ENCODE results near the gene CAMKV.
A peak's percentile ranks its signal among the peaks of the same experiment; 100 is the strongest.
"Not testable (repeated sequence)": the region's sequence is repeated elsewhere in the genome, so short reads cannot be mapped to it uniquely, and the experiment has no call there.

The CAMKV gene

DNA sequence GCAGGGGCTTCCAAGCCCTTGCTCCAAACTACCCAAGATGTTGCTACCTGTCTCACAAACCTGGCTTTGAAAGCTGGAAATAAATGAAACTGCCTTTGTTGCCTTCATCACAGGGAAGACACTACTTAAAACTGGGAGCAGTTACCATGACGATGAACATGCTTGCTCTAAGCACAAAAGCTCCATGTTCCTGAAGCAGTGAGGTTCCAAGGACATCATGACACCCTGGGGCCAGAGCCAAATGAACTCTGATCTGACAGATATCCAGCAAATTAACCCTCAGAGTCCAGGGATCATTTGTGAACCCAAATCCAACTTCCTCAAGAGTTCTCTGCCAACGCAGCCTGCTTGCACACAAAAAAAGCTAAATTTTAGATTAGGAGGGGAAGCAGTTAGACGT is 24.0 kb downstream of the CAMKV start:
- DNase-seq = no peak

DNA sequence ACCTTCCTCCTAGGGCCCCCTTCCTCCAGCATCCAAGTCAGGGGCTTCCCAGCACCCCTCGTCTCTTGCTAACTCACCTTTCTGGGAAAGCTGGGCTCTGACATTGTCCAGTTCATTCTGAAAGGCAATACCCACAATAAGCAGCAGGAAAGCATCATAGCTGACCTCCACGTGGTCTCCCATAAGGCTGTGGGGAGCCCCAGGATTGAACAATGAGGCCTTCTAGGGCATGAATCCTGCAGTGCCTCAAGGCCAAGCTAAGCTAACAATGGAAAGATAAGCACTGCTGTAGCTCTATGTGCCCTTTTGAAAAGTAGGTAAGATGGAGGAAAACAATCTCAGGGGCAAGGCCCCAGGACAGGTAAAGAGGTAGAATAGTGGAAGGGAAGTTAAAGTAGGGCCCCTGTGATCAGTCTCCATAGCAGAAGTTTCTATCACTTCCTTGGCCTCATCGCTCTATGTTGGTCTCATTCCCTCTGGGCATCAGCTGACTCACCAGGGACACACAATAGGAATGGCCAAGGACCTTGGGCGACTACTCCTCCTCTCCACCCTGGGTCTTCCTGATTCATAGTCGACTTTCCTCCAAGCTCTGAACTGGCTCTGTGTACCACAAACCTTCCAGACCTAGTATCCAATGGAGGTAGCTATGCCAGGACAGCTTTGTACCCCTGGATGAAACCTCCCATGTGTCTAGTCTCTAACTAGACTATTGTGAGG is 25.1 kb downstream of the CAMKV start:
- no peak for DNase-seq

DNA sequence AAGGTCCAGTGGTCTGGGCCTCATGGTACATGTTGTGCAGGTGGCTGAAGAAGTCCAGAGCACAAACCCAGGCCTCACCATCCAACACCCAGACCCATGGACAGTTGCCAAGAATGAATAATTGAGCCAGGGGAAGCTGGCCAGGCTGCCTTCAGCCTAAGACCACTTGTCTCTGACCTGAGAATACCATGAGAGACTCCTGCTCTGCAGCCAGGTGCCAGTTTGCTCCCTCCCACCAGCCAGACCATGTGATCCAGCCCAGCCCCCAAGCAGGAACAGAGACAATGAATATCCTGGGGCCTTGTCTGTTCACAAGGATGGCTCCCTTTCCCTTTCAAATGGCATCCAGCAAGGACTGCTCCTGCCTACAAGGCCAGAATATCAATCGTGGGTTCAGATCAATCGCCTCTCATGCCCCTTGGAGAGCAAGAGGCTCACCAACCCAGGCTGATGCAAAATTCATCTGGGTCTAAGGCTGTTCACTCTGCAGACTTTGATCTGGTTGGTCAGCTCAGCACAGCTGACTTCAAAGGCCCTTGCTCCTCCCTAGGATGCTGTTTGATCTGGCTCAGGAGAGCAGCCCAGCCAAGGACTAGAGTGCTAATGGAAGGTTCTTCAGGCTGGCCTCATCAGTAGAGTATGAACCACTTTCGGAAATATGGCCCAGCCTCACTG is 26.7 kb downstream of the CAMKV start:
- DNase-seq = no peak

DNA sequence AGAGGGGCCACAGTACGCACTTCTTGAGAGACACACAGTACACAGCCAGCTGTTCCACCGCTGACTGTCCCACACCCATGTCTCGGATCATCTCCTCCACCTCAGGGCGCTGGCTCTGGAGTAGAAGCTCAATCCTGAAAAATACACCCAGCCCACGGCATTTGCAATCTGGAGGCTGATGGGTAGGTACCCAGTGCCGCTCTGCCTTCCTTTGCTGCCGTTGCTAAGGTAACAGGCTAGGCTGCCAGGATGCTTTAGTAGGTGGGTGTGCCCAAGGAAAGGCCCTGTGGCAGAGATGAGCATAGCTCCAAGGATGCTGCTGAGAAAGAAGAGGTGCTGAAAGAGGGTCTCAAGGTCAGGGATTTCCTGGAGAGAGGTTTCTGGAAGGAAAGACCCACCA is 27.9 kb downstream of the CAMKV start:
- DNase-seq = no peak

DNA sequence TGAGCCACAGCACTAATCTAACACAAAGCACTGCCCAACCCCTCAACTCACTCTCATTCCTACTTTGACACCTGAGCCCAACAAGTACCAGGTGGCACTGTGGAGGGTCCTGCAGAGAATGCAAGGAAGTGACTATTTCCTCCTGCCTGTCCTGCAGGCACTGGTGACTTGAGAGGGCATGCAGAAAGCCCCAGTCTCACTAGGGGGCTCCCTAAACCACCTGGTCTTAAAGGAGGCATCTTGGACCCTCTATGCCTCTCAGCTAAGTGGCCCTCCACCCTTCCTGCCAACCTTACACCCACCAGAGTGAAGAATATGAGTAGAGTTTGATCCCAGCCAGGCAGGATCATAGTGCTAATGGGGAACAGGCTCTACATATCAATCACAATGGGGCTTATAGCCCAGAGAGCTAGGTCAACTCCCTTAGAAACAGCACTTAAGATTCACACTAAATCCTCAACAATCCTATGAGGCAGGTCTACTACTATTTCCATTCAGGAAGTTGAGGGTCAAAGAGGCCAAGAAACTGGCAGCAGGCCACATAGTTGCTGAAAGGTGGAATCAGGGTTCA is 28.5 kb downstream of the CAMKV start:
- DNase-seq = peak; percentile 19

DNA sequence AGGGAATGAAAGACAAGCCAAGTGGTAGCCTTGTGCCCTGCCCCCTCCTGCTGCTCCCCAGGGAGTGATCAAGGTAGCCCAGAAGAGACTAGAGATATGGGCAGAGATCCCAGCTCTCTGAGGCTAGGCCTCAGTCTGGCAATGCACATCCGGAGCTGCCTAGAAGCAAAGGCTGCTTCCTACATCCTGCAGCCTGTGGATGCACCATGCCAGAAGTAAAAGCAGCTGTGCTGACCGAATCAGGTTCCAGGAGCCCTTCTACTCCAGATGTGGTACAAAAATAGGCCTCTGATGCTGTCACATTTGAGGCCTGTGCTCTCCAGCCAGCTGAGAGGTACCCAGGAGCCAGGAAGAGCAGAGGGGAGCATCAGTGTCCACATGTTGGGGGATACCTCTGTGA is 29.3 kb downstream of the CAMKV start:
- no peak for DNase-seq

DNA sequence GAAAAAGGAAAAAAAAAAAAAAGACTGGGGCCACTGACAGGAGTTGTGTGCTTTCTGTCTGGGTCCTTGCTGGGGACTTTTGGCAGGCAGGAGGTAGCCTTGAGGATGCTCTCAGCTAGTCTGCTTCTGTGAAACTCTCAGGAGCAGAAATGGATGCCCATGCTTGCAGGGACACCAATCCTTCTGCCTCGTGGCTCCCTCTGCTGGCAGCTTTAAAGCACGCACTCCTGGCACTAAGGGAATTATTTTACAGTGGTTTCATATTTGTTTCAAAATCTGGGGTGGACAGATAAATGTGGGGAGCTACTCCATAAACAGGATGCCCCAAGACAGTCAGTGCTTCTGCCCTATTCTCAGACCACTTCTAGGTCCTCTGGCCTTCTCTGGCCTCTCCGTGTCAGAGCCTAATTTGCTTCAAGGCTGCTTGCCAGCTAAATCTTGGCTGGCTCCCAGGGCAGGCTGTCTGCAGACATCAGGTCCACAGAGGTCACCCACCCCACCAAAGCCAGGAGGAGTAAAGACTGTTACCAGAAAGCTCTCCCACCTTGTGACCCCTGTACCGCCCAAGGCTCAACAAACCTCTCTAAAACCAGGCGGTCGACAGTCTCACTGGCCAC is 30.4 kb downstream of the CAMKV start:
- DNase-seq = peak; percentile 82

DNA sequence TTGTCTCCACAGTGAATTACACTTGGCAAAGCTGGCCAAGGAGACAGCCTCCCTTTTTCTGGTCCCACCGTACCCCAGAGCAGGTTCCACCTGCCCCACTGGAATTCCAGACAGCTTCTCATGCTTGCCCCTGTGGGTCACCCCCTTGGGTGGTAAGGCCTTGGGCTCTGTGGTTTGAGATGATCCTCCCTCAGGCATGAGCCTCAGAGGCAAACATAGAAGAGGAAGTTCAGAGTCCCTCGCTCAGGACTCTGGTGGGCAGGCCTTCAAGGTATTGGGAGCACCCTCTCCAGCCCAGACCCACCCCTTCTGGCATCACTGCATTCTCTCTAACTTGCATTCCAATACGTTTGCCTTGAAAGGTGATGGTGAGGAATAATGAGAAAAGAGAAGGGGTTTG is 38.4 kb downstream of the CAMKV start:
- DNase-seq = no peak

DNA sequence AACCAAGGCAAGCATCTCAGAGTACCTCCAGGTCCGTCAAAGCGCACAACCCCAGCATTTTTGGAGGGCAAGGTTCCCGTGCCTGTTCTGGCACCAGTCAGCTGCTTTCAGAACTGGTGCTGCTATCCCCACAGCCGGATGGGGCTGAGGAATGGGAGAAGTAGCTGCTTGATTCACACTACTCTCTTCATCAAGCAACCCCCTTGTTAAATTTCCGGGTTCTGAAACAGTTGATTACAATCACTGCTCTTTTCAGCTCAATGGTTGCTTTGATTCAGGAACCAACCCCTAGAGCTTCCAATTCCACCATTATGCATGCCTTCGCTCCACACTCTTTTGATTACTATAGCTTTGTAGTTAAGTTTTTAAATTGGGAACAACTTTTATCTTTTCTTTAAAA is 43.7 kb downstream of the CAMKV start:
- no peak for DNase-seq

DNA sequence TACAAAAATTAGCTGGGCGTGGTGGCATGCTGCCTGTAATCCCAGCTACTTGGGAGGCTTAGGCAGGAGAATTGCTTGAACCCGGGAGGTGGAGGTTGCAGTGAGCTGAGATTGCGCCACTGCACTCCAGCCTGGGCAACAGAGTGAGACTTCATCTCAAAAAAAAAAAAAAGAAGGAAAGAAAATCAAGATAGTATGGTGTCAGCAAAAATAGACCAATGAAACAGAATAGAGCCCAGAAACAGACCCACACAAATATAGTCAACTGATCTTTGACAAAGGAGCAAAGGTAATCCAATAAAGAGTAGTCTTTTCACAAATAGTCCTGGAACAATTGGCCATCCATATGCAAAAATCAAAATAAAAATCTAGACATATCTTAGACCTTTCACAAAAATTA is 46.6 kb downstream of the CAMKV start:
- not testable (repeated sequence) for DNase-seq

DNA sequence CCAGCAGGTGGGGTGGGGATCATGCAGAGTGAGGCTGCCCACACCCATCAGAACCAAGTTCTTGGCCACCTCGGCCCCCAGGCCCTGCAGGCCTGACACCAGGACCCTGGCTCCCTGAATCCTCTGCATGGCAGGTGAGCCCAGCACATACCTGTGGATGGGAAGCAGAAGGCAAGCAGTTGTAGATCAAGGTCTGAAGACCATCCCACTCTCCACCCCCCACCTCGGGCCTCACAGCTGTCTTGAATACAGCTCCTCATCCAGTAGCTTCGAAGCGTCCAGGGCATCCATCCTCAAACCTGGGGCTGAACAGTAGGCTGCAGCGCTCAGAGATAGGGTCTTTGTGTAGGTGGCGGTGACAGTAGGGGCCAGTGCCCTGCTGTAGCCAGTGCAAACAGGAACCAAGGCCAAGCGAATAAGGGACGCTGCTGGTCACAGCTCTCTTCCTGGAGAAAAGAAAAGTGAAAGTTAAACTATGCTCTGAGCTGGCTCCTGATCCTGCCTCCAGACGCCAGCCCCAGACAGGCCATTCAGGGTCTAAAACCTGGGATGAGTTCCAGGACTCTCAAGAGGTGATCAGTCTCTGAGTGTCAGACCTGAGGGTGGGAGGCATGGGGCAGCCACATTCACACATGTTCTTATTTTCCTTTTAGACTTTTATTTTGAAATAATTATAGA is 56.1 kb downstream of the CAMKV start, which contains the start of gene UBA7:
Gene UBA7, minus strand, starts transcription at position 457 of the 678 bp plus-strand sequence. Its CDS starts 166 bp downstream, at position 291.
- peak; percentile 40 for DNase-seq

DNA sequence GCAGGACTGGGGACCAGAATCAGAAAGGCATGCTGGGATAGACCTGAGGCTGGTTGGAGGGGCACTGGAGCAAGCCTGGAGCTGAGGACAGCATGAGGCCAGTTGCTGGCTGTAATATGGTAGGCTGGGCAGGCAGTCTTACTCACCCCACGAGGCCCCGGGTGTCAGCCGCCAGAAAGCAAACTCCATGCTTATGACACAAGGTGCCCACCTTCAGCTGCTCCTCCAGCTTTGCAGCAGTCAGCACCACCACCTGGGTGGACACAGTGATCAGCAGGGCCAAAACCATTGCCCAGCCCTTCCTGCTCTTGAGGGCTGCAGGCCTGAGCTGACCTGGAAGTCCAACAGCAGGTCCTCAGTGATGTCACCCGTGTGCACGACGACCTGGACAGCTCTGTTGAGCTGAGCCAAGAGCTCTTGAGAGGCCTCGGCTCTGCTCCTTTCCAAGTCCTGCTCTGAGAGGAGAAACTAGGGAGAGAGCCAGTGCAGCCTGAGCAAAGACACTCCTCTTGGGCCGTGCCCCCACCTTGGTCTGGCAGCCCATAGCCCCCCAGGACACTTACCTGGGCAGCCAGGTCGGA is 56.7 kb downstream of the CAMKV start:
- no peak for DNase-seq
